DLD1 (cell line): ENCODE measurements around the gene NCCRP1.

Experiments
- in situ Hi-C: cut with HindIII; loops from 2 replicates; pipeline ENCODE4 v1.10.0; 2017; ENCODE audit warnings: low sequenced_read_pairs

The NCCRP1 gene, protein sequence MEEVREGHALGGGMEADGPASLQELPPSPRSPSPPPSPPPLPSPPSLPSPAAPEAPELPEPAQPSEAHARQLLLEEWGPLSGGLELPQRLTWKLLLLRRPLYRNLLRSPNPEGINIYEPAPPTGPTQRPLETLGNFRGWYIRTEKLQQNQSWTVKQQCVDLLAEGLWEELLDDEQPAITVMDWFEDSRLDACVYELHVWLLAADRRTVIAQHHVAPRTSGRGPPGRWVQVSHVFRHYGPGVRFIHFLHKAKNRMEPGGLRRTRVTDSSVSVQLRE

DNA sequence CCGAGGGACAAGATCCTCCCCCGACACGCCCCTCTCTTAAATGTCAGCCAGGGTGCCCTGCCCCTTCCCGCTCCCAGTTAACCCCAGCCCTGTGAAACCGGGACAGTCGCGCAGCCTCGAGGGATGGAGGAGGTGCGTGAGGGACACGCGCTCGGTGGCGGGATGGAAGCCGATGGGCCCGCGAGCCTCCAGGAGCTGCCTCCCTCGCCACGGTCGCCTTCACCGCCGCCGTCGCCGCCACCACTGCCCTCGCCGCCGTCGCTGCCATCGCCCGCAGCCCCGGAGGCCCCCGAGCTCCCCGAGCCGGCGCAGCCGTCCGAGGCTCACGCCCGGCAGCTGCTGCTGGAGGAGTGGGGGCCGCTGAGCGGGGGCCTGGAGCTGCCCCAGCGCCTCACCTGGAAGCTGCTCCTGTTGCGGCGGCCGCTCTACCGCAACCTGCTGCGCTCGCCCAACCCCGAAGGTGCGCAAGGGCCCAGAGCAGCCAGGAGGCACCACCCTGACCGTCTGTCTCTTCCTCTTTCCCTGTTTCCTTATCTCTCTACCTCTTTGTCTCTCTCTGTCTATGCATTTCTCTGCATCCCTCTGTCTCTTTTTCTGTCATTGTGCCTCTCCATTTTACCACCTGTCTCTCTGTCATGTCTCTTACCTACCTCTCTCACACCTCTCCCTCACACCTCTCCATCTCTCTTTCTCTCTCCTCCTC, at the start of gene NCCRP1:
Gene NCCRP1 (plus strand): TSS at position 105 of the 703 bp plus-strand sequence. CDS start 19 bp downstream, at position 124.
- in situ Hi-C loops = no loop called here

DNA sequence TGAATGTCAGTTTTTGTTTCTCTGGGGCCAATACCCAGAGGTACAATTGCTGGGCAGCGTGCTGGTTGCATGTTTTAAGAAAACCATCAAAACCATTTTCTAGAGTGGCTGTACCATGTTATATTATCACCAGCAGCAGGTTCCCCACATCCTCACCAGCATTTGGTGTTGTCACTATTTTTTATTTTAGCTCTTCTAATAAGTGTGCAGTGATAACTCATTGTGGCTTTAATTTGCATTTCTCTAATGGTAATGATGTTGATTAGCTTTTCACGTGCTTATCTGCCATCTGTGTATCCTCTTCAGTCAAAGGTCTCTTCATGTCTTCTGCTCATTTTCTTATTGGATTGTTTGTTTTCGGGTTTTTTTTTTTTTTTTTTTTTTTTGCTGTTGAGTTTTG, 49.3 kb upstream of the NCCRP1 start:
- in situ Hi-C loops = no loop called here

GRCh38 chr19:39148939-39149529, 47.7 kb upstream of the NCCRP1 start:
- in situ Hi-C loops = no loop called here

DNA sequence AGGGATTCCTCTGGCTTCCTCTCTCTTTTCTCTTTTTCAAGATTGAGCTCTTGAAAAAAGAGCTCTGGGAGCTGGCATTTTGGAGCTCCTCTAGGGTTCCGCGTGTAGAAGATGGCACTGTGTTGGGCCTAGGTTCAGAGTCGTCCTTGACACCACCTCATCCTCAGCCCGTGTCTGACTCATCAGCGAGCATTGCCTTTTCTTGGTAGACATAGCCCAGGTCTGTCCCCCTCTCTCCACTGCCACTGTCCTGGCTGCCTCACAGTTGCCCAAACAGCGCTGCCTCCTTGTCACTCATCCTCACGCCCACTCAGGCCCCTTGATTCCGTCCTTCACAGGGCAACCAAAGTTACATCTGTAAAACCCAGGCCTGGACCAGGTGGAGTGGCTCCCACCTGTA, 46.5 kb upstream of the NCCRP1 start:
- in situ Hi-C loops = no loop called here

DNA sequence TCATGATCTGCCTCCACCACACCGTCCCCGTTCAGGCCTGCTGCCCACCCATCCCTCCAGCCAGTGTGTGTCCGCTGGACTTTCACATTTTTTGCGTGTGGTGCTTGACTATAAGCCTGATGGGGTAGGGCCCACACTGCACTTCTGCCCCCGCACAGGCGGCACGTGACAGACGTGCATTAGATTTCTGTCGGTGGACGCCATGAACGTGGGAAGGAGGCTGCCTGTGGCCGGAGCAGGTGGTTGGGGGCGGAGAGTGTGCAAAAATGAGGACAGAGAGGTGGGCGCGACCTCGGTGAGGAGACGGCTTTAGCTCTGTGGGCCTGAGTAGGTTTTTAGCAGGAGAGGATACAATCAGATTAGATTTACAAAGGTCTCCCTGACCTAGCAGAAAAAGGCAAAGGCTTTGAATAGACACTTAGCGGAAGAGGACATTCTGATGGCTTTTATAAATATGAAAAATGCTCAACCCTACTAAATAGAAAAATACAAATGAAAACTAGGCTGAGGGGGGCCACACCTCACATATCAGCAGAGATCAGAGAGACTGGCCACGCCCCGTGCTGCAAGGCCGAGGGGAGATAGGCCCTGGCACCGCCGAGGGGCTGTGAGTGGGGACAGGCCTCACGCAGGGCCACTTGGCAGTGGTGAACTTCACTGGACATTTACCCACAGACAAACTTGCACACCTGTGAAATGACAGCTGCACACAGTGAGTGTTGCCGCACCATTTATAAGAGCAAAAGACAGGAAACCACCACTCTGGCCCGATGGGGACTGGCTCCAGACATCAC, 45.8 kb upstream of the NCCRP1 start:
- in situ Hi-C loops = no loop called here

- in situ Hi-C loops = no loop called here
These were observed 44.7 kb upstream of the NCCRP1 start for GRCh38 chr19:39152066-39152465.

DNA sequence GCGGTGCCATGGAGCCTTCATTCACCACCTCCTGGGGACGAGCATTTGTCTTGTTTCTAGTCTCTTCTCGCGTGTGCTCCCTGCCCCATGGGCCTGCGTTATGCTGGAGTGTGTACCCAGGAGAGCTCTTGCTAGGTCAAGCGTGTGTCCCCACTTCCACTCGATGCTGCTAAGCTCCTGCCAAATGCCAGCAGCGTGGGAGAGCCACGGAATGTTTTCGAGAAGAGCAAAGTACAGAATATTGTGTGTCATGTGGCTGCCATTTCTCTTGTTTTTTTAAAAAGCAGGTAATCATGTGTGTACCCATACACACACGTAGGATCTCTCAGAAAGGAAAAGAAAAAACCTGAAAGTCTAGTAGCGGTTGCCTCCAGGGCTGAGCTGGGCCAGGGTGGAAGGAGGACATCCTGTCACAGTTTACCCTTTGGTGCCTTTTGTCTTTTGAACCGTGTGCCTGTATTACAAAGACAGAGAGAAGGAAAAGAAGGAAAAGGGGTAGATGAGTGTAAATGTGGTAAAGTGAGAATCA, 42.6 kb upstream of the NCCRP1 start:
- in situ Hi-C loops = no loop called here

DNA sequence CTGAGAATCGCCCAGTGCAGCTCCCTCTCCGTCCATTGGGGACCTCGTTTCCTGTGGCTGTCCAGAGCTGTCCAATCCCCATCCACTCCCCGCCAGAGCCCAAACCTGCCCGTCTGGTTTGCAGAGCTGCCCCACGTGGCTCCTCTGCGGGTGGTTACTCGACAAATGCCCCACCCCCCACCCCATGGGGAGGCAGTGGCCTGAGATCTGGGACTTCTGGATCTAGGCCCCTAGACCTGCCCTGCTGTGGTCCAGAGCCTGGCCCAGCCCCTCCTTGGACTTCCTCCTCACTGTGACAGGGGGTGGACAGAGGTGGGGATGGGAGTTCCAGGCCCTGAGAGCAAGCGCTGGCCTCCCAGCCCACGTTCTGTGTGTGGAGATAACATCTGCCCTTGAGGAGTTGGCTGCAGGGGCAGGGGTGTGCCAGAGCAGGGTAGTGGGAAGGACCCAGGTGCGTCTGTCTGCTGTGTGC, 42.1 kb upstream of the NCCRP1 start:
- in situ Hi-C loops = no loop called here

GRCh38 chr19:39155114-39155700, 41.6 kb upstream of the NCCRP1 start:
- in situ Hi-C loops = no loop called here

DNA sequence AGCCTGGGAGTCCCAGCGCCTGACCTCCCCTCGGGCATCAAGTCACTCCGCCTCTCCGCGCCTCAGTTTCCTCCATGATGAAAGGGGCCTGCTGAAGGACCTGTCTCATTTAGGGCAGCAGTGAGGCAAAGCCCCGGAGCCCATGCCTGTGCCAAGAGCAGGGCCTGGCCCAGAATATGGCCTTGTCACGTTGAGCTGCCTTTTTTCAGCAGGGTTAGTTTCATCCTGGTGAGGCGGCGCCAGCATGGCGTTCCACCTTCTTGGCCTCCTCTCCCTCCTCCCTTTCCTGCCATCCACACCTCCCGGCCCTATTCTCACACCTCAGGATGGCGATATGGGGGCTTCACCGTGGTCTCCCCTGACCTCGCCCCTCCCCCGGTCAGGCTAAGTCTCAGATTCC, 41.0 kb upstream of the NCCRP1 start:
- in situ Hi-C loops = no loop called here

- in situ Hi-C loops = no loop called here
These were observed 40.2 kb upstream of the NCCRP1 start for GRCh38 chr19:39156326-39157230.

DNA sequence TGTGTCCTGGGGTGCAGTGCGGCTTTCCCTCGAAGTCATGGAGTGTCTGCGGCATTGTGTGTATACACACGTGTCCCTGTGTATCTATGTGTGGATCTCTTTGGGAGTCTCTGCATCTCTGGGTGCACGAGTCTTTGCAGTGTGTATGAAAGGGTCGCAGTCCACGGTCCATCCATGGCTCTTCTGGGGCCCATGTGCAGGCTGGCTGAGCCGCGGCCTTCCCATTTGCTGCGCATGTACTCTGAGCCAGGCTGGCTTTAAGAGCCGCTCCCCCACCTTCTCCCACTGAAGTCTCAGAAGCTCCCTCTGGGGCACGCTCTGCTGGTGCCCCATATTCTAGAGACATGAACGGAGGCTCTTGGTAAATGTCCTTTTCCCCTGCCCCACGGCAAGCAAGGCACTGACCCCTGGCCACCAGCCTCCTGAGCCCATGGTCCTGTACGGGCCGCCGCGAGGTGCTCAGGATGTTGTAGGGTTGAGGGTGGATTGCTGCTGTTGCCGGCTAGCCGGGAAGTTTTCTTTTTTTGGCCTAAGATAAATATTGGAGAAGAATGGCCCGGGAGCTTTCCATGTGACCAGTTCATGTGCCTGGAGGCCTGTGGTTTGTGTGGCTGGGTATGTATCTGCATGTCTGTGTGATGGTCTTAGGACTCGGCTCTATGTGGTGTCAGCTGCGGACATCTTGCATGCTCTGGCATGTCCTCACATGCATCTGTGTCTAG, 39.3 kb upstream of the NCCRP1 start:
- in situ Hi-C loops = no loop called here

DNA sequence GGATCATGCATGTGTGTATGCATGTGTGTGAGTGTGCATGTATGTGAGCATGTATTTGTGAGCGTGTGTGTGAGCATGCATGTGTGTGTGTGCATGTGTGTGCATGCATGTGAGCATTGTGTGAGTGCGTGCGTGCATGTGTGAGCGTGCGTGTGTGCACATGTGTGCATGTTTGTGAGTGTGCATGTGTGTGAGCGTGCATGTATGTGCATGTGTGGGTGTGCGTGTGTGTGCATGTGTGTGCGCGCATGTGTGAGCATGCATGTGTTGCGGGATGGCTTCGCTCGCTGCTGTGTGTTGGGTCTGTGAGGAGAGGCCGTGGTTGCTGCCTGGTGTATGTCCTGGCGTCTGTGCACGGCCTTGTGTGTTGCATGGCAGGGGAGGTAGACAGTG, 38.8 kb upstream of the NCCRP1 start:
- in situ Hi-C loops = no loop called here

DNA sequence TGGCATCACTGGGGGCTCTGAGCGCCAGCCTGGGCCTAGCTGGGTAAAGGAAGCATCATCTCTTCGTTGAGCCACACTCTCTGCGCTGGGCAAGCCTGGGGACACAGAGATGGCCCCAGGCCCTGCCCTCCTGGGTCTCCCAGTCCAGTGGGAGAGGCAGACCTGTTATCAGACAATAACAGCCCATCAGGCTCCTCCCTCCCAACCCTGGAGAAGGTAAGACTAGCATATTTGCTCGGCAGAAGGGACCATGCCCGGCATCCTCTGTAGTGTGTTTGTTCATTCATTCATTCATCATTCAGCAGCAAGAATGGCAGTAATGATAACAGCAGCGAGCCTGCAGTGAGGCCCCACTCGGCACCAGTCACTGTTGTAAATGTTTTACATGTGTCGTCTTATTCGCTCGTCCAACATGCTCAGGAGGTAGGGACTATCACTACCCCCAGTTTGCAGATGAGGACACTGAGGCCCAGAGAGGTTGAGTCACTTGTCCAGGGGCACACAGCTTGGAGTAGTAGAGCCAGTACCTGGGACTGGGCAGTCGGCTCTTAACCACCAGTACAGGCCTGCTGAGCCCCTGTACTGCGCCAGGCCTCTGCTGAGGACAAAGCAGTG, 38.0 kb upstream of the NCCRP1 start:
- in situ Hi-C loops = no loop called here

DNA sequence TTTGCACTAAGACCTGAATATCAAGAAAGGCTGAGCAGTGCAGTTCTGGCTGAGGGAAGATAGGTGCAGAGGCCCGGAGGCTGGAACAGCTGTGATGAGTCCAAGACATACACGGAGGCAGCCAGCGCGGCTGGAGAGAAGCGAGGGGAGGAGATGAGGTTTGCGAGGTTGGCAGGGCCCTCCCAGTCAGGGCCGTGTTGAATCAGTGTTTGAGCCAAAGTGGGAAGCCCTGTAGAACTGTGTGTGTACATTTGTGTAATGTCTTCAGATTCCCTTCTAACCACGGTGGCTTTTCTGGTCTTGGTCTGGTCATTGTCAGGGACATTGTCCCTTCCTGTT, 36.3 kb upstream of the NCCRP1 start:
- in situ Hi-C loops = no loop called here

DNA sequence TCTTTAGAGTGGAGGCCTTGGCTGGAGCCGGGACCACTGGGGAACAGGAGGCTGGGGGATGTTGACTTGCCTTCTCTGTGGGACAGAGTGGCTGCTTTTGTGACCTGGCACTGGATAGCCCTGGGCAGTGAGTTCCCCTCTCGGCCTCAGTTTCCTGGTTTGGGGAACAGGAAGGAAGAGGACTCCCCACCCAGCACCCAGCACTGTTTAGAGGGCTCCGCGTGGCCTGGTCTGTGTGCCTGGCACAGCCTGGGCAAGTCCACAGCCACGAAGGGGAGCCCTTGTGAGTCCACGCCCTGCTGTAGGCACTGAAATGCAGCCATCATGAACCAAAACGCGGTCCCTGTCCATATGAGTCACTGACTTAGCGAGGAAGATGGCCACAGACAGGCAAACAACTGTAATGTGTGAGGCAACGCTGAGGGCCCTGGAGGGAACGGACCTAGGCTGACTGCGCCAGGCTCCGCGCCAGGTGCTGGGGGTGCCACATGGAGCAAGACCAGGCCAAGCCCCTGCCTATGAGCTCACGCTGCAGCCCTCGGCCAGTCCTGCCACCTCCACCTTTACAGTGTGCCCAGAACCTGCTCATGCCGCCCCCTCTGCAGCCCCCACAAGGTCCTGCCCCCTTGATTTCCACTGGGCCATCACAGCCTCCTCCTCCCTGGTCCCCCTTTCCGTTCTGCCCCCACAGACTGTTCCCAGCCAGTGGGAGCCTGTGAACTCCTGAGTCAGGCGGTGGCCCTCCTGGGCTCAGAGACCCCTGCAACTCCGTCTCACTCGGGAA, 35.7 kb upstream of the NCCRP1 start:
- in situ Hi-C loops = no loop called here

GRCh38 chr19:39162441-39163043, 34.2 kb upstream of the NCCRP1 start:
- in situ Hi-C loops = no loop called here

GRCh38 chr19:39163621-39164020, 33.1 kb upstream of the NCCRP1 start:
- in situ Hi-C loops = no loop called here
